Activated naive CD8-positive, alpha-beta T cell treated with anti-CD3 and anti-CD28 coated beads, Interleukin-2, amount 10 ng/mL, durations not matched to agents 7 days and 5 days (primary cell): Measurements from ENCODE around the gene ATE1. TPM values are rescaled to one million over a fixed set of nuclear protein-coding genes. Genes with fewer than 3 reads are reported as not detected.

Source experiments
- ATAC-seq: fragments of 150-1000 bp; cut with Tn5 transposase; one replicate; pipeline ENCODE4 v1.10.0; 2021; ENCODE audit warnings: low read depth, moderate library complexity
- POLR2A ChIA-PET: fragments of 350-600 bp; sonication (Branson Sonifier 250); formaldehyde crosslinking; loops from one replicate; lab custom pipeline; 2021; ENCODE audit warnings: antibody characterized with exemption; lab: Charles Lee
- DNase-seq: peaks from one replicate; pipeline ENCODE4 v3.0.0; 2021
- H3K27ac Mint-ChIP-seq: one replicate; pipeline ENCODE4 v1.8.0; 2022; ENCODE audit warnings: mild to moderate bottlenecking, mixed read lengths
- H3K27me3 Mint-ChIP-seq: one replicate; pipeline ENCODE4 v1.8.0; 2022; ENCODE audit warnings: mild to moderate bottlenecking, moderate library complexity, mixed read lengths
- H3K36me3 Mint-ChIP-seq: one replicate; pipeline ENCODE4 v1.8.0; 2021; ENCODE audit warnings: mild to moderate bottlenecking, mixed read lengths
- H3K4me1 Mint-ChIP-seq: one replicate; pipeline ENCODE4 v1.8.0; 2021; ENCODE audit warnings: mixed read lengths
- H3K4me3 Mint-ChIP-seq: one replicate; pipeline ENCODE4 v1.8.0; 2022; ENCODE audit warnings: mild to moderate bottlenecking, moderate library complexity, mixed read lengths
- H3K9me3 Mint-ChIP-seq: one replicate; pipeline ENCODE4 v1.8.0; 2021; ENCODE audit warnings: mixed read lengths
- total RNA-seq, 2 experiments: library from RNA; stranded (reverse); gene quantifications; one replicate each; pipeline ENCODE4 v1.2.3, GENCODE V29; 2021

ATE1 gene
- total RNA-seq, 2 experiments from 2014 or later = 21.9 to 27.1 TPM

DNA sequence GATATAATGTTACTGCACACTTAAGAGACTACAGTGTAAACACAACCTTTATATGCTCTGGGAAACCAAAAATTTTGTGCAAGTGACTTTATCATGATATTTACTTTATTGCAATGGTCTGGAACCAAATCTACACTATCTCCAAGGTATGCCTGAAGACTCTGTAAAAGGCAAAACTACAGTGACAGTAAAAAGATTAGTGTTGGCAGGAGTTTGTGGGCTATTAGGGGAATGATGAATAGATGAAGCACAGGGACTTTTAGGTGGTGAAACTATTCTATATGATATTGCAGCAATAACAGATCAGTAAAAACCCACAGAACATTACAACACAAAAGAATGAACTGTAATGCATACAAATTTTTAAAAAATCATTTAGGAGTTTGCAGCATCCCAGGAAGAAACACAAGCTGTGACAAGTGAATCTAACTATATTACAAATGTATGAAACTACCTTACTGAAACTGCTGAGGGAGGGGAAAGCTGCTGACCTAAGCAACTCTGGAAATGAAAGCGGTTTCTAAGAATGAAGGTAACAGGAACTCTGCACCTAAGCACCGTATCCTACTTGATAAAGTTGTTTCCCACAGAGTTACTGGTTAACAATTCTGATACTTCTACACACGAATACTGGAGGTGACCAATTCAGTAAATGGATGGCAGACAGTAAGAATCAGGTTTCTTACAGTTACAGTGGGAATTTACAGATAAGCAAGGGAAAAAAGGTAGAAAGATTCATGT is 82.6 kb downstream of the ATE1 start:
- H3K27ac Mint-ChIP-seq = no peak overlapping the region
- POLR2A ChIA-PET = no interaction called here
- ATAC-seq (no peak), DNase-seq (no peak)
- H3K4me1 Mint-ChIP-seq = peaks cover 7% of the 10 kb centered on the region
- H3K36me3 Mint-ChIP-seq = peaks cover 38% of the 10 kb centered on the region
- H3K27me3 Mint-ChIP-seq = no peaks in the 10 kb centered on the region
- H3K4me3 Mint-ChIP-seq = no peak overlapping the region
- H3K9me3 Mint-ChIP-seq = peaks cover 14% of the 10 kb centered on the region

DNA sequence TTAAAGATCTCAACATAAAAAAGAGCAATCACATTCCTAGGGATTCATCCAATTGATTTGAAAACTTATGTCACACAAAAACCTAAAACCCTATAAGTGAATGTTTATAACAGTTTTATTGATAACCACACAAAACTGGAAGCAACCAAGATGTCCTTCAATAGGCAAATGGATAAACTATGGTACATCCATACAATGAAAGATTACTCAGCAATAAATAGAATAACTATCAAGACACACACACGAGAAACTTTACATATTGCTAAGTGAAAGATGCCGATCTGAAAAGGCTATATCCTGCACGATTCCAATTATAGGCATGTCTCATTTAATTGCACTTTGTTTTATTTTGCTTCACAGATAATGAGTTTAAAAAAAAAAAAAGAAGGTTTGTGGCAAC is 83.3 kb downstream of the ATE1 start:
- DNase-seq (no peak), ATAC-seq (no peak)
- no peak overlapping the region for H3K27ac Mint-ChIP-seq
- H3K27me3 Mint-ChIP-seq = no peaks in the 10 kb centered on the region
- H3K4me1 Mint-ChIP-seq = peaks cover 7% of the 10 kb centered on the region
- no peak overlapping the region for H3K4me3 Mint-ChIP-seq
- POLR2A ChIA-PET = no interaction called here
- peaks cover 32% of the 10 kb centered on the region for H3K36me3 Mint-ChIP-seq
- peaks cover 14% of the 10 kb centered on the region for H3K9me3 Mint-ChIP-seq

DNA sequence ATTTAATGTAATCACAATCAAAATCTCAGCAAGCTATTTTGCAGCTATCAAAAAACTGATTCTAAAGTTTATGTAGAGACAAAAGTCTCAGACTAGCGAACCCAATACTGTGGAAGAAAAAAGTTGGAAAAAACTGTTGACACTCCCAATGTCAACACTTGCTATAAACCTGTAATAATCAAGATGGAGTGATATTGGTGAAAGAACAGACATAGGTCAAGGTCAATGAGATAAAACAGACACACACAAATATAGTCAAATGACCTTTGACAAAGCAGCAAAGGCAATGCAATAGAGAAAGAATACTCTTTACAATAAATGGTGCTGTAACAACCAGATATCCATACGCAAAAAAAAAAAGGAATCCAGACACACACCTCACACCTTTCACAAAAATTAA is 84.5 kb downstream of the ATE1 start:
- Mint-ChIP-seq H3K9me3 (peaks cover 14% of the 10 kb centered on the region), H3K36me3 (peaks cover 30% of the 10 kb centered on the region), H3K27me3 (no peaks in the 10 kb centered on the region), H3K4me3 (no peak overlapping the region), H3K4me1 (peaks cover 8% of the 10 kb centered on the region), H3K27ac (no peak overlapping the region)
- no peak for DNase-seq
- POLR2A ChIA-PET = no interaction called here
- ATAC-seq = no peak

DNA sequence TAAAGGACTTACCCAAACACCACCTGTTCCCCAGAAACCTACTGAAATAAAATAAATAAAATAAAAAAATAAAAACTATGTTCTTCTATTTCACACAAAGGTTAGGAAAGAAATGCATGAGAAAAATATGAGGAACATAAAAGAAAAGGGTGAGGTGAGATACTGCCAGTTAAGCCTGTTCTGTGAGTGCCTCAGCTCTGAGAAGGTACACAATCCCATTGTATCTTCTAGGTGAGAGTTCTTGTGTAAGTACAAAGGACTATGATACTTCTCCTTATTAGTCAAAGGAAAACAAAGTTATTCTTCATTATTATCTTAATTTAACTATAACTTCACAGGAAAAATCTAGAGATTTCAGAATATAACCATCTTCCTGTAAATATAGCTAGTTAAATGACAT is 86.0 kb downstream of the ATE1 start:
- ATAC-seq (no peak), DNase-seq (no peak)
- Mint-ChIP-seq H3K36me3 (peaks cover 29% of the 10 kb centered on the region), H3K27me3 (no peaks in the 10 kb centered on the region), H3K27ac (no peak overlapping the region), H3K9me3 (peaks cover 14% of the 10 kb centered on the region), H3K4me3 (no peak overlapping the region), H3K4me1 (peaks cover 9% of the 10 kb centered on the region)
- POLR2A ChIA-PET = no interaction called here

DNA sequence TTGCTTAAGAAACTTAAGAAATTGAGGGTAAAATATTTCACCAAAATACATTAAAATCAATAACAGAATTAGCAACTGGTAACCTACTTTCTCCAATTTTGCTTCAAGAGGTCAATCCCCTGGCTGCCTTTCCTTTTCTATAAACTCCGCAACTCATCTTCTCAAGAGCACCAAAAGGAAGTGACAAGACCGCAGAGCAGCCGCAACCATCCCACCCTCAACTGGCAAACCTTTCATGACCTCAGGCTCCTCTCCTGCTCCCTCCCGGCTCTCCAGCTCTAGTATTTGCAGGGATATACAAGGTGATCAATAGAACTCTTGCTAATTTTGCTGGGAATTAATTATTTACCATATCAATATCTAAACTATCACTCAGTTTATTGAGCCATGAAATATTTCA is 88.9 kb downstream of the ATE1 start:
- no peak overlapping the region for H3K4me3 Mint-ChIP-seq
- peaks cover 4% of the 10 kb centered on the region for H3K4me1 Mint-ChIP-seq
- POLR2A ChIA-PET = no interaction called here
- peaks cover 14% of the 10 kb centered on the region for H3K36me3 Mint-ChIP-seq
- DNase-seq (no peak), ATAC-seq (no peak)
- H3K27me3 Mint-ChIP-seq = no peaks in the 10 kb centered on the region
- no peaks in the 10 kb centered on the region for H3K9me3 Mint-ChIP-seq
- H3K27ac Mint-ChIP-seq = no peak overlapping the region

DNA sequence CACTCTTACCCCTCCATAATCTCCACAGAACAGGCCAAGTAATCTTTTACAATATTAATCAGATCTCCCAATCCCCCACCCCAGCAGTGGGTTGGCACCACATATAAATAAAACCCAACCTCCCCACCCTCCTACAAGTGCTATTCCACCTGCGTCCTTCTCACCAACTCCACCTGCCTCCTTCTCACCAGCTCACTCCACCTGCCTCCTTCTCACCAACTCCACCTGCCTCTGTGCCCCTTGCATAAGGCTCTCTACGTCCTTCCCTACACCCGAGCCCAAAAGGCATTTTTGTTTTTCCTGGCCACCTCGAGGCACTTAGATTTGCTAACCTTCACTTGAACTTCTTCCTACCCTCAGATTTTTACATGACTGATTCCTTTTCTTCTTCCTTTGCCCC is 89.7 kb downstream of the ATE1 start:
- POLR2A ChIA-PET = no interaction called here
- Mint-ChIP-seq H3K27ac (peak overlapping the region; percentile 7), H3K36me3 (peaks cover 16% of the 10 kb centered on the region), H3K9me3 (no peaks in the 10 kb centered on the region), H3K4me1 (peaks cover 4% of the 10 kb centered on the region), H3K27me3 (no peaks in the 10 kb centered on the region), H3K4me3 (no peak overlapping the region)
- ATAC-seq (no peak), DNase-seq (no peak)

DNA sequence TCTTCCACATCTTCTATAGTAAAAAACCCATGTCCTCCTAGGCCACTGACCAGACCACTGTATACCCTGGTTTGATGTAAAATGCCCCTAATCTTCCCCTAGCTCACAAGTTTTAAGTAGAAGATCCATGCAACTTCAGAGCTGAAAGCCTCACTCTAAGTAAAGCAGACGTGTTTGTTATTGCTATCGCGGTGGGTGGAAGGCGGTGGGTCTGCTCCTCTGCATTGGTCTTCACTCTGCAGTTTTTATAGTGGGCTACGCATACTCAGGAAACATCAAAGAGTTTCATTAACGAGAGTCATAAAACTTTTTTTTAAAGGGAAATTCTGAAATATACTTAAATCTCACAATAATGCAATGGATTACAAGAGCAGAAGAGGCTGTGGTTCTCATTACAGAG is 91.7 kb downstream of the ATE1 start:
- Mint-ChIP-seq H3K27ac (no peak overlapping the region), H3K4me1 (peaks cover 4% of the 10 kb centered on the region), H3K36me3 (peaks cover 21% of the 10 kb centered on the region), H3K27me3 (no peaks in the 10 kb centered on the region), H3K4me3 (no peak overlapping the region), H3K9me3 (no peaks in the 10 kb centered on the region)
- ATAC-seq = no peak
- no peak for DNase-seq
- POLR2A ChIA-PET = no interaction called here

DNA sequence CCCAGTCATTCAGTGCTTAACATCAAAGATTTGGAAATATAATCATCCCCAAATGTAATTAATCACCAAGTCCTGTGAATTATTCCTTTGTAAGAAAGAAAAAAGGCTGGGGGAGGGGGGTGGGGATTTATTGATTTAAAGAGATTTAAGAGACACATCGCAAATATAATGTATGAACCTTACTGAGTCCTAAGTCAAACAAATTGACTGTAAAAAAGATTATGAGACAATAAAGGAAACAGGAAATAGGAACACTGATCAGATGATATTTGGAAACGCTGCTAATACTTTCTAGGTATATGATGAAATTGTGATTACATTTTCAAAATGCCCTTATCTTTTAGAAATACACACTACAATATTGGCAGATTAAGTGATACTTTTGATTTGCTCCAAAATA is 92.5 kb downstream of the ATE1 start:
- no peak for ATAC-seq
- Mint-ChIP-seq H3K4me1 (peaks cover 4% of the 10 kb centered on the region), H3K9me3 (no peaks in the 10 kb centered on the region), H3K27ac (no peak overlapping the region), H3K36me3 (peaks cover 21% of the 10 kb centered on the region), H3K4me3 (no peak overlapping the region), H3K27me3 (no peaks in the 10 kb centered on the region)
- POLR2A ChIA-PET = no interaction called here
- DNase-seq = no peak

DNA sequence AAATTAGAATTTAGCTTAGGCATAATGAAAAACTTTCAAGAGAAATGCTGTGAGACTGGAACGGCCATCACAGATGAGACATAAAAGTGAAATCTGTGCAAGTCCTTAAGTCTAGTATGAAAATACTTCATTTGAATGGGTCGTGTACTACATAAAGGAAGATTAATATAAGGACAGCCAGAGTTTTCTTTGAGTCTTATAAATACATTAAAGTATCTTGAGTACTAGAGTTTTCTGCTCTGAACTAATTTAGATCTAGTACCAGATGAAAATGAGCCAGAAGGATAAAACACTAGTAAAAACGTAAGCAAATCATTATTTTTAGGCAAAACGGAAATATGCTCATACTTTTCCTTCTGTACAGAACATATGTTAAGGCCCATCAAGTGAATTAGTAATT is 93.1 kb downstream of the ATE1 start:
- peaks cover 22% of the 10 kb centered on the region for H3K36me3 Mint-ChIP-seq
- POLR2A ChIA-PET = no interaction called here
- DNase-seq (no peak), ATAC-seq (no peak)
- H3K4me3 Mint-ChIP-seq = no peak overlapping the region
- peaks cover 4% of the 10 kb centered on the region for H3K4me1 Mint-ChIP-seq
- H3K9me3 Mint-ChIP-seq = no peaks in the 10 kb centered on the region
- H3K27me3 Mint-ChIP-seq = no peaks in the 10 kb centered on the region
- H3K27ac Mint-ChIP-seq = no peak overlapping the region

DNA sequence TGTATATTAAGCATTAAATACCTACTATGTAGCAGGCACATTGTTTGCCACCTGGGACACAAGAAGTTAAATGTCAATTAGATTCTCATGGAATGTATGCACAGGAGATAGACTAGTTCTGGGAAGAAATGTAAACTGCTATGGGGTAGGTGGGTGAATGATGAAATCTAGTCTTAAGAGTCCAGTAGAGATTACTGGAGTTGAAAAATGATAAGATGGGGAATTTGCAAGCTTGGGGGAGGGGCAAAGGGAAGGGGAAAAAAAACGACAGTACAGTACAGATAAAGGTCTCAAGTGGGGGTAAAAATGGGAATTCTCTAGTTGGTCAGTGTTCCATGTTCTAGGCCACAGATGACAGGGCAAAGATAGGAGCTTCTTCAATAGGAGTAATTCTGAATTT is 94.4 kb downstream of the ATE1 start:
- DNase-seq (no peak), ATAC-seq (no peak)
- H3K27me3 Mint-ChIP-seq = no peaks in the 10 kb centered on the region
- no peak overlapping the region for H3K4me3 Mint-ChIP-seq
- POLR2A ChIA-PET = no interaction called here
- H3K36me3 Mint-ChIP-seq = peaks cover 24% of the 10 kb centered on the region
- H3K27ac Mint-ChIP-seq = no peak overlapping the region
- H3K4me1 Mint-ChIP-seq = peaks cover 1% of the 10 kb centered on the region
- no peaks in the 10 kb centered on the region for H3K9me3 Mint-ChIP-seq

DNA sequence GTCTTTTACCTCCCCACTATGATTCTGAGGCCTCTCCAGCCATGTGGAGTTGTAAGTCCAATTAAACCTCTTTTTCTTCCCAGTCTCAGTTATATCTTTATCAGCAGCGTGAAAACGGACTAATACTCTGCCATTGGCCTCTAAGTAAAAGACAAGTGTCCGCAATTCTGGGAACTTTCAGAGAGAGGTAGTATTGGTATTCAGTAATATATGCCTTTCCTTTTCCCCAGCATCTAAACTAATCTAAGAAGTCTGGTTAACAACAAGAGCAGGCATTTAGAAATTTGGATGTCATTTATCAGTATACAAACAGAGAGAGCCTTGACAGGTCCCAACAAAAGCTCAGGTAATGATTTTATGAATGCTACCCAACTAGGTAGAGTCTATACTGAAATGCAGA is 95.2 kb downstream of the ATE1 start:
- H3K27ac Mint-ChIP-seq = no peak overlapping the region
- no peak overlapping the region for H3K4me3 Mint-ChIP-seq
- H3K9me3 Mint-ChIP-seq = no peaks in the 10 kb centered on the region
- no peaks in the 10 kb centered on the region for H3K4me1 Mint-ChIP-seq
- H3K36me3 Mint-ChIP-seq = peaks cover 22% of the 10 kb centered on the region
- ATAC-seq (no peak), DNase-seq (no peak)
- H3K27me3 Mint-ChIP-seq = no peaks in the 10 kb centered on the region
- POLR2A ChIA-PET = no interaction called here

DNA sequence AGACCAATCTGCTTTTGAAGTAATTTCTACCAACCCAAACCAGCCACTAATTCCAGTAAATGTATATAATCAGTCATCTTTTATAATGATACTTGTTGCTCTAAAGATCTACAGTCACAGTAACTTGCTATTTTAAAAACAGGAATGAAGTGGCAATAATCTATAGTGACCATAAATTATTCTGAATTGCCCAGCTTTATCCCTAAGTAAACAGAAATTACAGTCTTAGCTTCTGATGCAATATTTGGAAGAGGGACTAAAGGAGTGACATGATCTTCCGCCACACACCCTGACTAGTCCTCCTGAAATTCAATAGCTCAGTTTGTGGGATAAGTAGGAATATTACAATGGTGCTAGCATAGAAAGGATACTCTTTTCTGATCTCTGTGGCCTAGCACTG is 96.1 kb downstream of the ATE1 start:
- POLR2A ChIA-PET = no interaction called here
- ATAC-seq (no peak), DNase-seq (no peak)
- Mint-ChIP-seq H3K27me3 (no peaks in the 10 kb centered on the region), H3K9me3 (no peaks in the 10 kb centered on the region), H3K4me1 (no peaks in the 10 kb centered on the region), H3K36me3 (peaks cover 26% of the 10 kb centered on the region), H3K4me3 (no peak overlapping the region), H3K27ac (no peak overlapping the region)

DNA sequence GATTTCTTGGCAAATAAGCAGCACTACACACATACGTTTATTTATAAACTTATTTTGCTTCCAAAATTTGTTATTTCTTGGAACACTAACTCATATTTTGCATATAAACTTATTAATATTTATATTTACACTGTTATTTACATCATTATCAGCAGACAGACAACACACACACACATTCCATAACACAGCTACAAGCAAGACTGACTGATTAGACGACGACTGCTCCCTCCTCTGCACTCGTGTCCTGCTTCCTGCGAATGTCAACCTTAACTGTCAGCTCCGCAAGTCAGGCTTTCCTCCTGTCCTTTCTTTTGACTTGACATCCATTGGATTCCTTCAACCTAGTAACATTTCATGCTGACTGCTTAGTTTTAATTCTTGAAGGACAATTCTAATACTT is 96.6 kb downstream of the ATE1 start:
- Mint-ChIP-seq H3K27me3 (no peaks in the 10 kb centered on the region), H3K9me3 (no peaks in the 10 kb centered on the region), H3K27ac (no peak overlapping the region), H3K36me3 (peaks cover 27% of the 10 kb centered on the region), H3K4me1 (no peaks in the 10 kb centered on the region), H3K4me3 (no peak overlapping the region)
- POLR2A ChIA-PET = no interaction called here
- ATAC-seq = no peak
- no peak for DNase-seq

DNA sequence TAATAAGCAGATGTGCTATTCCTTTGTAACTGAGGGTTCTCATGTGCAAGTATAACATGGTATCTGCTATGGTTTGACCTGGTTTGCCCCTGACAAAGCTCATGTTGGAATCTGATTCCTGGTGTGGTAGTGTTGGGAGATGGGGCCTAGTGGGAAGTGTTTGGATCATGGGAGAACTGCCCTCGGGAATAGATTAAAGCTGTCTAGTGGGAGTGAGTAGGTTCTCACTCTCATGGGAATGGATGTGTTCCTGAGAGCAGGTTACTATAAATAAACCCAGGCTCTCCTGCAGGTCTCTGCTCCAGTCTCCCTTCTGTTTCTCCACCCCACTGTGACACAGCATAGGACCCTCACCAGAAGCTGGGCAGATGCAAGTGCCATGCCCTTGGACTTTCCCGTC is 97.7 kb downstream of the ATE1 start:
- Mint-ChIP-seq H3K4me3 (no peak overlapping the region), H3K27me3 (no peaks in the 10 kb centered on the region), H3K9me3 (no peaks in the 10 kb centered on the region), H3K4me1 (no peaks in the 10 kb centered on the region), H3K36me3 (peaks cover 22% of the 10 kb centered on the region), H3K27ac (no peak overlapping the region)
- ATAC-seq (no peak), DNase-seq (no peak)
- POLR2A ChIA-PET = no interaction called here

DNA sequence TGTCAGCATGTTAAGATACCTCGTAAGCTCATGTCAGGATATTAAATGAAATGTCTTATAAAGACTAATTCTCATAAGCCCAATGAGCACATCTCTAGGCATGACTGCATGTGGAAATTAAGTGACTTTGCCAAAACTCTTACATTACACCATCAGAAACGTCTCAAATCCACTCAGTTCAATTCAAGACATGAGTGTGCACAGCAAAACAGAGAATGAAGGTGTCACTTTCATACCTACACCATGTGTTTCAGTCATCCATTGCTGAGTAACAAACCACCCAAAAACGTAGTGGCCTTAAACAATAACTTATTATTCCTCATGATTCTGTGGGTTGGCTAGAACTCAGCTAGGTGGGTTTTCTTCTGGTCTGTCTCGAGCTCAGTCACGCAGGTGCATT is 99.8 kb downstream of the ATE1 start:
- Mint-ChIP-seq H3K36me3 (peaks cover 15% of the 10 kb centered on the region), H3K4me3 (no peak overlapping the region), H3K27ac (no peak overlapping the region), H3K9me3 (no peaks in the 10 kb centered on the region), H3K27me3 (no peaks in the 10 kb centered on the region), H3K4me1 (no peaks in the 10 kb centered on the region)
- POLR2A ChIA-PET = no interaction called here
- DNase-seq = no peak
- no peak for ATAC-seq
